SIG-M5 (cell line): Measurements from ENCODE around the gene ZNF197.
"Not testable (repeated sequence)": the region's sequence is repeated elsewhere in the genome, so short reads cannot be mapped to it uniquely, and the experiment has no call there.

Experiments
- DNase-seq: peaks from one replicate; lab custom pipeline; 2025; lab: John Stamatoyannopoulos, UW

The ZNF197 gene

DNA sequence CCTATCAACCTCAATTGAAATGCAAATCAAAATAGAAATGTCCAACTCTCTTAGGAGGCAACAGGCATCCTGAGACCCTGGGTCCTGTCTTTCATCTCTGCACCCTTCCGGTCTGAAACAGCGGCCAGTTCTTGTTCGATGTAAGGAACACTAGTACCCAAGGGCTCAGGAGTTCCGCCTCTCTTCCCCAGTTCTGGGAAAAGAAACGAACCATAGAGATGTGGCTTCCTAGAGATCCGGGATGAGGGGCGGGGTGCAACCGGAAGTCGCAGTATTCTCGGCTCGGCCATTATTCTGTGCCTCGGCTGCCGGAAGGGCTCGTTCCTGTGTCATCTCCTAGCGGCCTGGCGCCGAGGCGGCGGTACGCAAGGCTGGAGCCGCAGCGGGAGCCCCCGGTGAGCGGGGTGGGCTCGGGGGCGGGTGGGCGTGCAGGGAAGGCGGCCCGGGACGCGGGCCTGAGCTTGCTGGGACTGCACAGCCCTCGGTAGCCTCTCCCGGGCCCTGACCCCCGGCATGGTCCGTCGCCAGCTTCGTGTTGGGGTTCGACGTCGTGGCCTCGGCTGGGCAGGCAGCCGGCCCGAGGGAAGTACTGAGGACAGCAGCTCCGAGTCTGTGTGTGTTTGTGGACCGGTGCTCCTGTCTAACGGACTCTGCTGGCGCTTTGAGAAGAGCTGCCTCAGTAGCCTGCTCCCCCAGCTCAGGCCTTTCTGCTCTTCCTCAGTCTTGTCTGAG, at the start of gene ZNF197:
Gene ZNF197 (plus strand): TSS at position 288 of the 732 bp plus-strand sequence. CDS start 4,119 bp downstream, outside the sequence.
- DNase-seq = no peak

DNA sequence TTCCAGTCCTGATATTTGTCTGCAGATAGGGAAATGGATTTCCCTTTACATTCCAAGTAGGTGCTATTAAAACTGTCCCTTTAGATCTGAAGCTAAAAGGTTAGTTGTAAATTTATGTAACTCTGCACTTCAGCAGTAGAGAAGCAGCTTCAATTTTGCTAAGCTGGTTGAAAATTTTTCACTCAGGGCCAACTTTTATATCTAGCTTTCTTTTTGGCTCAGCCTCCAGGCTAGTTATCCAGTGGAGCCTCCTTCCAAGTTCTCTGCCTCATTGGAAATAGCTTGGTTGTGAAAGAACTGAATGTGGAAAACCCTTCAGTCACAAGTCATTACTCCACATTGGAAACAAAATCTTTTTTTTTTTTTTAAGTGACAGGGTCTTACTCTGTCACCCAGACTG, 48.2 kb upstream of the ZNF197 start:
- DNase-seq = no peak

DNA sequence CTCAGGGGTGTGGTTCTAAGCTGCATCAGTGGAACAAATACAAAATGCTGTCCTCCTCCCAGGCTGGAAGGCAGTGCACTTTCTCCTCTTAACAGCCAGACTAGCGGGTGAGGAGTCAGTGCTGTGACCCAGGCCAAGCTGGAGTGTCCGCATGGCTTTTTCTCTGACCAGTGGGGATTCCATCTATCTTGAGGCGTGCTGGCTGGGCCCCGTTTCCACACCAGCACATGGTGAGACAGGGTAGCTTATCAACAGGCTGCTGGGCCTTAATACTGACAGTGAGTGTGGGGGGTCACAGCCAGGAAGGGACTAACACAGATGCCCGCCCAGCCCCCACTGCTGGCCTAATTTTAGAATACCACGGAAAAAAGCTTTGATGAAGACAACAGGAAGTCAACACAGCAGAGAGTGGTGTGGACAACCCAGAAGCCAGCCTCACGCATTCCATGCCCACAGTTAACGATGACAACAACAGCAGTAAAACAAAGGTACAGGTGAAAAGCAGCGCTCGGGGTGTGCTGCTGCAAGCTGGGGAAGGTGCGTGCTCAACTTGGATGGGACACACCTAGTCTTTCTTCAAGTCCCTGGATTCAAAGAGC, 47.4 kb upstream of the ZNF197 start:
- DNase-seq = not testable (repeated sequence)

DNA sequence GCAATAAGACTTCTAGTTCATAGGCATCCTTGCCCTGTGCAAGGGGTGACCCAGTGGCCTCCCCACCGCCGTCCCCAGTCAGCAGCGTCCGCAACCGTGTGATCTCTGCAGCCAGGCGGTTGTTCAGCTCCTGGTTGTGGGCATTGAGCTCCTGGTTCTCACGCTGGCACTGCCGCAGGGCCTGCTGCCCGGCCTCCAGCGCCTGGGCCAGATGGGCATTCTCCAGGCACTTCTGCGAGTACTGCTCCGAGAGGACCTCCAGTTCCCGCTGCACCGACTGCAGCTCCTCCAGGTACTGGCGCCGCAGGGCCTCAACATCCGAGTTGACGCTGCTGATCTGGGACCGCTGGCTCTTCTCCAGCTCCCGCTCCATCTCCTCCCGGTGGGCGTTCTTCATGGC, 46.5 kb upstream of the ZNF197 start:
- DNase-seq = not testable (repeated sequence)

DNA sequence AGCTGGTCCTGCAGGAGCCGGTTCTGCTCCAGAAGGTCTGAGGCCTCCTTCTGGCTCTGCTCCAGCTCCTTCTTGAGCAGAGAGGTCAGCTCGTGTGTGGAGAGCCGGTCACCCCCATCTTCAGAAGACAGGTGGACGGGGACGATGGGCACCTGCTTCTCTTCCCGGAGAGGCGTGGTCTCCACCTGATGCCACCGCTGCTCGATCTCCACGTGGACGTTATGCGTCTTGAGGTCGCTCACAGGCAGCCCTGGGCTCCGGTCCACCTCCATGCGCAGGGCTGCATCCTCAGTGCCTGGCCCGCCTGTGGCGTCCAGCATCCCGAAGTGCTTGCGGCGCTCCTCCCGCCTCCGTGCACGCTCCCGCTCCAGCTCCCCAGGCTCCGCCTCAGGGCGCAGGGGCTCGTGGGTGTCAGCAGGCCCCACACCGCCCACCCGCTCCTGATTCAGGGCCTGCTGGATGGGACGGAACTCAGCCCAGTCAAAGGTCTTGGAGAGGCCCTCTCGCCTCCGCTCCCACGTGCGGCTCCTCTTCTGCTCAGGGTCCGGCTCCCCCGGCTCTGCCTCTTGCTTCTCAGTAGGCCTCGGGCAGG, 45.8 kb upstream of the ZNF197 start:
- not testable (repeated sequence) for DNase-seq

DNA sequence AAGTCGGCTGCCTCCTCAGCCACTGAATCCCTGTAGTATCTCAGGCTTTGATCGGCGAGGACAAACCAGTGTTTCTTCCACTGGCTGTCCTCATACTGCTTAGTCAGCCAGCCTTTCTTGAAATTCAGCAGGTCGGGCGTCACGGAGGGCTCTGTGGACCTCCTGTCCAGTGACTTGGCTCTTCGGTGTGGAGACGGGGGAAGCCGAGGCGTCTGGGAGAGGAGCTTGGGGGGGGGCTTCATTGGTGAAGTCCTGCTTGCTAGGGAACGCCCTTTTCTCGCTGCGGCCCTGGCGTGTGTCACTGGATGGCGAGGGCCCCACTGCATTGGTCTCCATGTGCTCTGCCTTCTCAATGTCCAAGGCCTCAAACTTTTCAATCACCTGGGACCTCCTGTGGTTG, 45.1 kb upstream of the ZNF197 start:
- DNase-seq = not testable (repeated sequence)

DNA sequence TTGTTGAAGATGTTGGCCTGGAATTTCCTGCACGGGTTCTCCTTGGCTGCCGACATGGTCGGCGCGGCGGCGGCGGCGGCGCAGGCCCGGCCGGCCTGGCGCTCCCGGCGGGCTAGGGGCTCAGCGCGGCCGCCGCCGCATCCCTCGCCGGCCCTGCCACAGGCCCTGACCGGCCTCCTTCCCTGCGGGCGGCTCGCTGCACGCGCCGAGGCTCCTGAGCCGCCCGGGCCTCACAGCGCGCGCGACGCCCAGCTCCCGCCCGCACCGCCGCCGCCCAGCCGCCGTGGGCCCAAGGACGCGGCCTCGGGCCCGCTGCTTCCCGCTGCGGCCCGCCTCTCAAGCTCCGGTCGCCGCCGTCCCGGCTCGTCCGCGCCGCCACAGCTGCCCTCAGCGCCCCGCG, 43.9 kb upstream of the ZNF197 start:
- not testable (repeated sequence) for DNase-seq

DNA sequence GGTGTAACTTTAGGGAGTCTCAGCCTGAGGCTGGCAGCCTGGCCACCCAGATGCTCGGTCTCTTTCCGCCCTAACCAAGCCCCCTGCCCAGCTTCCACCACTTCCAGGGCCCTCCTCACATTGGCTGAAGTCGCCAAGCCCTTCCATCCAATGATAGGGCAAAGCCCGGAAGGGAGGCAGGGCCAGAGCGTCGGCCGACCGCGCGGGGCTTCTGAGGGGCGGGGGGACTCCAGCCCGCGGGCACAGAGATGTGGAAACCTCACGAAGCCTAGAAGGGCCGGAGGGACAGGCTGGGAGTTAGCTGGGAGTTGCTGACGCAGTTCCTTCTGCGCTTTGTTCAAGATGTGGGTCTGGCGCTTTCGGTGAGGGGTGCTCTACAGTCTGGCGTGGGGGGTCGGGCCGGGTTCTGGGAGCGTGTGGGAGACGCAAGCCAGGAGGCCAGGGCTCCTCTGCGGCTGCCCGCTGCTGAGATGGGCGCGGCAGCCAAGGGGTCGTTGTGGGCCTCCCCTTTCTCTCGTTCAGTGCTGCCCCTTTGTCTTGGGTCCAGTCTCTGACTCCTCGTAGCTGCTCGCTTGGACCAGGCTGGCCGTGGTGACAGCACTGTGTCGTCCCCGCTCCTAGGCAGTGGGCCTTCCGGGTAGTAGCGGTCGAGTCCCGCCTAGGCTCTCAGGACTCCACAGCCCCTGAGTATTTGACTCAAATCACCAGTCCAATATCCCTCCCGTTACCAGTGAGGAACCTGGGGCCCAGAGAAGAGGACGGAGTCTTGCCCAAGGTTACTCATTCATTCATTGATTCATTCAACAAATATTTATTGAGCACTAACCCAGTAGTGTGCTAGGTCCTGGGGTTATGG, 40.0 kb upstream of the ZNF197 start, which contains the start of gene ZNF660:
Gene ZNF660 (plus strand): TSS at position 319 of the 856 bp plus-strand sequence. CDS start 9,230 bp downstream, outside the sequence.
- DNase-seq = no peak

DNA sequence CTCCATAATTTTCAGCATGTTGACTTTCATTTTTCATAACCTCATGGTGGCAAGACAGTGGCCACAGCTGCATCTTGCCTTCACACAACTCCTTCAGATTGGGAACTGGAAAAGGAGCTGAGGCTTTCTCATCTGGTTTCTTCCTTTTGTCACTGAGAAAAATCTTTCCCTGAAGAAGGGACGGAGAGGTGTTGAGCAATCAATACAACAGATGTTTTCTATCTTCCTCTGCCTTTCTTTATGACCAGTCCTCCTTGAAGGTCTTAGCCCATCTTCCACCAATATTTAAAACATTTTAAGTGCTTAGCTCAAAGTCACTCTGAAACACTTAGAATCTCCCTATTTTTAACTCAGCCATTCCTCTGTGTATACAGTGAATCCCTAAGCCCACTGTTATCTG, 28.2 kb upstream of the ZNF197 start:
- no peak for DNase-seq

DNA sequence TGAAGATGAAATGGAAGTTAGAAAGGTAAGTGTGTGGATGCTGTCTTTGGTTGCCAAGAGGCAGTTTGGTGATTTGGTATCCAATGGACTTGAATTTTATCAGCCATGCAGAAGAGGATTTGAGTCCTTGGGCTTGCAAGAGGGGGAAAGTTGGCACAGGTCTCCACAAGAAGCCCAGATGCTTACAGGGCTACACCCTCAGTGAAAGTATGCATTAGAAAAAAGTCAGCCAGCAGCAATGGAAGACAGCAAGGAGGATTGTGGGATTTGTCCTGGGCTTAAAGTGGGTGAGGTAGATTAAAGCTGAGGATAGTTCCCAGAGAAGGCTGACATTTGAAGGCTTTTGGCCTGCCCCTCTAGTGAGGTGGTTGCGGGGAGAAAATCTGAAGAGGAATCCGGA, 23.1 kb upstream of the ZNF197 start:
- DNase-seq = no peak

DNA sequence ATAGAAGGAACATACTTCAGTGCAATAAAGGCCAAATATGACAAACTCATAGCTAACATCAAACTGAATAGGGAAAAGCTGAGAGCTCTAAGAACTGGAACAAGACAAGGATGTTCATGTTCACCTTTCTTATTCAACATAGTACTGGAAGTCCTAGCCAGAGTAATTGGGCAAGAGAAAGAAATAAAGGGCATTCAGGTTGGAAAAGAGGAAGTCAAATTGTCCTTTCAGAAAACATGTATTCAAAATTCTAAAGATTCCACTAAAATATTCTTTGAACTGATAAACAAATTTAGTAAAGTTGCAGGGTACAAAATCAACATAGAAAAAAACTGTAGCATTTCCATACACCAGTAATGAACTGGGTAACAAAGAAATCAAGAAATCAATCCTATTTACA, 12.2 kb upstream of the ZNF197 start:
- no peak for DNase-seq

DNA sequence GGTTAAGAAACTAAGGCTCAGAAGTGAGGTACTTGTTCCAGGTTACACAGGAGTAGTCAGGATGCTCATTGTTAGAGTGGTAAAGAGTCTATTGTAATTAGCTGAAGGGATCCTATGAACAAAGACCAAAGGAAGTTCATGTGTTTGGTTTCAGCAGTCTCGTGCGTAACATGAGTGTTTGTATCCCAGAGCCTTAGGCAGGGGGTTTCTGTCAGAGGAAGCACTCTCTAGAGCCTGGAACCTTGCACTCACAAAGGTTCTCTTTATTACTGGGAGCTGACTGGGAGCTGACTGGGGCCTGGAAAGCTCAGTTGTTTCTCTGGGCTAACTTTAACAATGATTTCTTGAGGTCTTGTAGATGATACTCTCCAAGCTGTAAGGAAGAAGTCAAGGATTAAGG, 3.9 kb downstream of the ZNF197 start:
- no peak for DNase-seq

DNA sequence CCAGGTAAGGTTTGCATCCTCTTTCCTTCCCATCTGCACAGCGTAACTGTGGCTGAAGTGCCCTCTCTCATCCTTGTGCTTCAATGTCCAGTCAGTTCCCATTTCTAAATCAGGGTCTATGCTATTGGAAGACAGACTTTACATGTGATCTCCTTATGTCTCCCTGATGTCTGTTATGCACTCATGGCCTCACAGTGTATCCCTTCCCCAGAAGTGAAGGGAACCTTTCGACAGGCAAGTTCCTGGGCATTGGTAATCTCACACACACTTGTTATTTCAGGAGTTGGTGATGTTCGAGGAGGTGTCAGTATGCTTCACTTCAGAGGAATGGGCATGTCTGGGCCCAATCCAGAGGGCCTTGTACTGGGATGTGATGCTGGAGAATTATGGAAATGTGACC, 7.4 kb downstream of the ZNF197 start:
- no peak for DNase-seq

DNA sequence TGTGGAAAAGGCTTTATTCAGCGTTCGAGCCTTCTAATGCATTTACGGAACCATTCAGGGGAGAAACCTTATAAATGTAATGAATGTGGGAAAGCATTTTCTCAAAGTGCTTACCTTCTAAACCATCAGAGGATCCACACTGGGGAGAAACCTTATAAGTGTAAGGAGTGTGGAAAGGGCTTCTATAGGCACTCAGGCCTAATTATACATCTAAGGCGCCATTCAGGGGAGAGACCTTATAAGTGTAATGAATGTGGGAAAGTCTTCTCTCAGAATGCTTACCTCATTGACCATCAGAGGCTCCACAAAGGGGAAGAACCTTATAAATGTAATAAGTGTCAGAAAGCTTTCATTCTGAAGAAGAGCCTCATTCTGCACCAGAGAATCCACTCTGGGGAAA, 17.5 kb downstream of the ZNF197 start:
- no peak for DNase-seq

DNA sequence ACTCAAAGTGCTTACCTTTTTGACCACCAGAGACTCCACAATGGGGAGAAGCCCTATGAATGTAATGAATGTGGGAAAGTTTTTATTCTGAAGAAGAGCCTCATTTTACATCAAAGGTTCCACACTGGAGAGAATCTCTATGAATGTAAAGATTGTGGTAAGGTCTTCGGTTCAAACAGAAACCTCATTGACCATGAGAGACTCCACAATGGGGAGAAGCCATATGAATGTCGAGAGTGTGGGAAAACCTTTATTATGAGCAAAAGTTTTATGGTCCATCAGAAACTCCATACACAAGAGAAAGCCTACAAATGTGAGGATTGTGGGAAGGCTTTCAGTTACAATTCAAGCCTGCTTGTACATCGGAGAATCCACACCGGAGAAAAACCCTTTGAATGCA, 18.2 kb downstream of the ZNF197 start:
- DNase-seq = no peak

DNA sequence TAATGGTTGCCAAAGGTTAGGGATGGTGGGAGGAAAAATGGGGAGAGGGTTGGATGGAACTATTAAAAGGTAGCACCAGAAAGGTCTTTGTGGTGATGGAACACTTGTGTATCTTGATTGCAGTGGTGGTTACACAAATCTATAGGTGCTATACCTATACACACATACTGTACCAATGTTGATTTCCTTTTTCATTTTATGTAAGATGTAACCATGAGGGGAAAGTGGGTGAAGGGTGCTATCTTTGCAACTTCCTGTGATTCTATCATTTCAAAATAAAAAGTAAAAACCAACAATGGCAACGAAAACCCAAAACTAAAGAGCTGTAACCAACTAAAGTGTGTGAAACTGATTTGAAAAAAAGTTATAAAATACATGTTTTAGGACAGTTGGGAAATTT, 22.9 kb downstream of the ZNF197 start:
- no peak for DNase-seq

DNA sequence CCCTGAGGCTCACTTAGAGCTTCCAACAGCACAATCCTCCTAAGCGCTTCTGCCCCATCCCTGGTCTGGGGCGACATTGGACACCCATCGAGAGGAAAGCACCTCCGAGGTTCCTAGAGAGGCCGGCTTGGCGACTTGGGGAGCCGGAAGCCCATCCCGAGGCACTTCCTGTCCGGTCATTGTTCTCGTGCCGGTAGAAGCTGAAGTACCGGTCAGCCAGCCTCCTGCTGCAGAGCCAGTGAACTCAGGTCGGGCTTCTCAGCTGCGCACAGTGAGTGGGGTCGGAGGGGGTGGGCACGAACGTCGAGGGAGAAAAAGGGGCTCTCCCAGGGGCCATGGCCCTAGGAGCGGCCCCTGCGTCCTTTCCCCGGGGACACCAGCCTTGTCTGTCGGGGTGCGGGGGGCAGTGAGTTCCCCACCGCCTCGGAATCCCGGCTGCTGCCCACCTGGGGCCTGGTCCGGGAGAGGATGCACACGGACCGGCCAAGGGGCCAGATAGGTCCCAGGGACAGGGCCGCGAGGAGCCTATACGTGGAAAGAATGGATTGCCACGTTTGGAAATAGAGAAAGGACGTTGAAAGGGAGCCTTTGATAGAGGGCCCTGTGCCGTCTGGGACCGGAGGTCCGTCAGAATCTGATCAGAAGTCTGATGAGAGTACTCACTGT, 23.9 kb downstream of the ZNF197 start, which contains the start of gene ZNF35:
Gene ZNF35 (plus strand): TSS at position 169 of the 666 bp plus-strand sequence. CDS start 2,336 bp downstream, outside the sequence.
- DNase-seq = no peak

DNA sequence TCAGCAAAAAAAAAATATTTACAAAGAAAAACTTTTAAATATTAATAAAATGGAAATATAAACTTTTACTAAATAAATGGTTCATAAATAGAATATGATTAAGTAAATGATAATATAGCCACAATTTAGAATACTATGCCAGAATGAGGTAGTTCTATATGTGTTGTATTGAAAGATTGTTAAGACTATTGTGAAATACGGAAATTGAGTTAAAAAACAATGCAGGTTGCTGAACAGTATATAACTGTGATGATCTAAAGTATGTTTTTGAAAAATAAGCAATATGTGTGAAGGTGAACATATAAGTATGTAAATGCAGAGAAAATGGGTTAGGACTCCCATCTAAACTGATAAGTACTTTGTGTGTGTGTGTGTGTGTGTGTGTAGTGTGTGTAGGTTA, 24.9 kb downstream of the ZNF197 start:
- no peak for DNase-seq

DNA sequence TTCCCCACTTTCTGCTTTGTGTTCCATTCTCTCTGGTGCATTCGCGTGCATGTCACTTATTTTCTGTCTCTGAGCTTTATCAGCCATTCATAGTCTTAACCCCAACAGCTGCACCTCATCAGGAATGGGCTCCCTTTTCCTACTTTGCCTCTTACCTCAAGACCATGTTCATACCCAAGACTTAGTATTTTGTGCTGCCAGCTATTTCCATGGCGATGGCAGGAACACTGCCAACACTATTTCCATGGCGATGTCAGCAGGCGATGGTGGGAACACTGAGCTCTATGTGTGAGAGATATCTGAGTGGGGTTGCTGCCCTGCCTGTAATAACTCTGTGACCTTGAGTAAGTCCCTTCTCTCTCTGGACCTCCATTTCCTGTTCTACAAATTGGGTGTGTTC, 29.2 kb downstream of the ZNF197 start:
- DNase-seq = no peak

DNA sequence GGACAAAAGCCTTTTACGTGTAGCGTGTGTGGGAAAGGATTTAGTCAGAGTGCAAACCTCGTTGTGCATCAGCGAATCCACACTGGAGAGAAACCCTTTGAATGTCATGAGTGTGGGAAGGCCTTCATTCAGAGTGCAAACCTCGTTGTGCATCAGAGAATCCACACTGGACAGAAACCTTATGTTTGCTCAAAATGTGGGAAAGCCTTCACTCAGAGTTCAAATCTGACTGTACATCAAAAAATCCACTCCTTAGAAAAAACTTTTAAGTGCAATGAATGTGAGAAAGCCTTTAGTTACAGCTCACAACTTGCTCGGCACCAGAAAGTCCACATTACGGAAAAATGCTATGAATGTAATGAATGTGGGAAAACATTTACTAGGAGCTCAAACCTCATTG, 34.2 kb downstream of the ZNF197 start:
- no peak for DNase-seq

DNA sequence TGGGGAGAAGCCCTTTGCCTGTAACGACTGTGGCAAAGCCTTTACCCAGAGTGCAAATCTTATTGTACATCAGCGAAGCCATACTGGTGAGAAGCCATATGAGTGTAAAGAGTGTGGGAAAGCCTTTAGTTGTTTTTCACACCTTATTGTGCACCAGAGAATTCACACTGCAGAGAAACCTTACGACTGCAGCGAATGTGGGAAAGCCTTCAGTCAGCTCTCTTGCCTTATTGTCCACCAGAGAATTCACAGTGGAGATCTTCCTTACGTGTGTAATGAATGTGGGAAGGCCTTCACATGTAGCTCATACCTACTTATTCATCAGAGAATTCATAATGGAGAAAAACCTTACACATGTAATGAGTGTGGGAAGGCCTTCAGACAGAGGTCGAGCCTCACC, 34.6 kb downstream of the ZNF197 start:
- DNase-seq = no peak

DNA sequence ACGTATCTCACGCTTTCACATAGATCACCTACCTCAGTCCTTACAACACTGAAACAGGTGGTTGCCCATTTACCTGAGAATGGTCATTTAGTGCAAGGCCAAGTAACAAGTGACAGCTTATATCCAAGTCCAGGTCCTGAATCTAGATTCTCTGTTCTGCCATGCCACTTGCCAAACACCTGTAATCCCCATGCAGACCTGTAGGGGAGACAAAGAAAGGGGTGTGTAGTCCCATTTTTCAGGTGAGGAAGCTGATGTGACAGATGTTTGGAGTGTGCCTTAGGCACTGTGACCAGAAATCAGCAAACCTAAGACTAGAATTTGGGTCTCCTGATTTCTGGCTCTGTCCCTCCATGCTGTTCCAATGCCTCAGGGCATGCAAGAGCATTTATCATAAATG, 36.4 kb downstream of the ZNF197 start:
- no peak for DNase-seq
